Astrocyte (in vitro differentiated cells and primary cell): ENCODE data around the gene DSG3. TPM values are rescaled to one million over a fixed set of nuclear protein-coding genes. Genes with fewer than 3 reads are reported as not detected.
"Not testable (repeated sequence)": the region's sequence is repeated elsewhere in the genome, so short reads cannot be mapped to it uniquely, and the experiment has no call there.

Experiments used
- DNase-seq: peaks from one replicate; pipeline ENCODE4 v3.0.0-alpha.2; 2010; ENCODE audit warnings: low read depth
- FAIRE-seq: peaks from 2 replicates; lab custom pipeline; 2011; peaks lifted over from hg19 to GRCh38; lab: Jason Lieb, UNC
- H2AFZ ChIP-seq: 2 replicates; pipeline ENCODE4 v1.6.0; 2012; ENCODE audit warnings: low read depth, low read length, inconsistent platforms
- H3K27ac ChIP-seq: 2 replicates; pipeline ENCODE4 v1.5.1; 2011; ENCODE audit warnings: low read depth, low read length, inconsistent platforms
- H3K27me3 ChIP-seq: 2 replicates; pipeline ENCODE4 v1.6.0; 2011; ENCODE audit warnings: low read length, inconsistent platforms; ENCODE audit not compliant: insufficient read depth
- H3K36me3 ChIP-seq: 2 replicates; pipeline ENCODE4 v1.5.1; 2011; ENCODE audit warnings: low read length, inconsistent platforms; ENCODE audit not compliant: insufficient read depth
- H3K4me1 ChIP-seq: 2 replicates; pipeline ENCODE4 v1.5.1; 2011; ENCODE audit warnings: low read length, inconsistent platforms; ENCODE audit not compliant: insufficient read depth
- H3K4me2 ChIP-seq: 2 replicates; pipeline ENCODE4 v1.6.0; 2012; ENCODE audit warnings: low read length, inconsistent platforms
- H3K4me3 ChIP-seq: 2 replicates; pipeline ENCODE4 v1.5.1; 2011; ENCODE audit warnings: low read depth, mild to moderate bottlenecking, low read length, inconsistent platforms; ENCODE audit not compliant: insufficient read depth
- H3K79me2 ChIP-seq: 2 replicates; pipeline ENCODE4 v1.6.0; 2012; ENCODE audit warnings: mild to moderate bottlenecking, low read length, inconsistent platforms; ENCODE audit not compliant: insufficient read depth
- H3K9ac ChIP-seq: 2 replicates; pipeline ENCODE4 v1.6.0; 2012; ENCODE audit warnings: mild to moderate bottlenecking, low read length, inconsistent platforms
- H3K9me3 ChIP-seq: 2 replicates; pipeline ENCODE4 v1.5.1; 2012; ENCODE audit warnings: low read depth, mild to moderate bottlenecking, low read length, inconsistent platforms; ENCODE audit not compliant: insufficient read depth
- H4K20me1 ChIP-seq: 2 replicates; pipeline ENCODE4 v1.6.0; 2012; ENCODE audit warnings: low read length, inconsistent platforms; ENCODE audit not compliant: insufficient read depth
- H3K27ac Mint-ChIP-seq: one replicate; pipeline ENCODE4 v1.8.0; 2021; ENCODE audit warnings: mild to moderate bottlenecking, mixed read lengths; ENCODE audit not compliant: unreplicated experiment
- H3K27me3 Mint-ChIP-seq: one replicate; pipeline ENCODE4 v1.8.0; 2021; ENCODE audit warnings: low read depth, mixed read lengths; ENCODE audit not compliant: unreplicated experiment
- H3K36me3 Mint-ChIP-seq: one replicate; pipeline ENCODE4 v1.8.0; 2021; ENCODE audit warnings: low read depth, mixed read lengths; ENCODE audit not compliant: unreplicated experiment
- H3K4me1 Mint-ChIP-seq: one replicate; pipeline ENCODE4 v1.8.0; 2021; ENCODE audit warnings: low read depth, mixed read lengths; ENCODE audit not compliant: unreplicated experiment
- H3K4me3 Mint-ChIP-seq: one replicate; pipeline ENCODE4 v1.8.0; 2021; ENCODE audit warnings: mild to moderate bottlenecking, moderate library complexity, mixed read lengths; ENCODE audit not compliant: unreplicated experiment
- H3K9me3 Mint-ChIP-seq: one replicate; pipeline ENCODE4 v1.8.0; 2021; ENCODE audit warnings: mild to moderate bottlenecking, mixed read lengths; ENCODE audit not compliant: unreplicated experiment
- EZH2 ChIP-seq: IDR thresholded peaks from 2 replicates; pipeline ENCODE4 v1.6.1; 2012; ENCODE audit warnings: mild to moderate bottlenecking, low read length, inconsistent platforms; ENCODE audit not compliant: insufficient read depth
- total RNA-seq: library from RNA; stranded (reverse); gene quantifications from 2 replicates; pipeline ENCODE4 v1.2.1, GENCODE V29; 2021
- TF ChIP-seq, protein P1 (sequence below): IDR thresholded peaks from 2 replicates; pipeline ENCODE4 v1.5.1; 2011; ENCODE audit warnings: low read depth, mild to moderate bottlenecking, inconsistent platforms, low read length, moderate library complexity; ENCODE audit not compliant: insufficient read depth

Gene DSG3
- total RNA-seq, 1 donor from 2014 or later: 0.64 TPM

DNA sequence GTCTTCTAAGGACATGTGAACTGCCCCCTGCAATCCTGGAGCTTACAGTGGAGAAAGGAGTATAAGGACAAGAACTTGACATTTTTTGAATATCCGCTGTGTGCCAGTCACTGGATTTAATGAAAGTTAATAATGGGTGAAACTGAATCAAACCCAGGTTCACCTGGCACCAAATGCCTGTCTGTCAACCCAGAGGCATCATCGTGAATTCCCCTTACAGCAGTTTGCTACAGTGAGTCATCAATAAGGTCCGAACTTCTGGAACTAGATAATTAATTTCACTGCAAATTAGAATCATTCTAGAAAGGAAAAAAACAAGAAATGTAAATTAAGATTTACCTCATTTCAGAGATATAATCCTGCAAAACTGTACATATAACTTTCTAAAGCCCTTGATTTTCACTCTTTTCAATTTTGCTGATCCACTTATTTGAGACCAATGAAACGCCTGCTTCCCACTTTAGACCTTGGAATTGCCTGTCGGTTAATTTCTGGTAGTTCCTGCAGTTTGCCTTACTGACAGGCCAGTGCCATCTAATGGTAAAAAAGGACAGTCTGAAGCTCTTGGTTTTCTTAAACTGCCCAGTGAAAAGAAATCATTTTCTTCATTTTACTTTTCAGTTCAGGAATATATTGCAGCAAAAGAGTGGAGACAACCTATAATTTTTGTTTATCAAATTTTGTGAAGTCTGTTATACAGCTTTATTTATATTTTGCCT, 58.6 kb downstream of the DSG3 start:
- Histone ChIP-seq H3K4me2 (no peak overlapping the region), H3K4me1 (no peaks in the 10 kb centered on the region), H3K4me3 (no peak overlapping the region), H2AFZ (no peak overlapping the region), H3K79me2 (peaks cover 5% of the 10 kb centered on the region), H3K27me3 (no peaks in the 10 kb centered on the region), H3K9ac (no peak overlapping the region), H3K27ac (no peak overlapping the region), H3K9me3 (no peaks in the 10 kb centered on the region), H3K36me3 (no peaks in the 10 kb centered on the region), H4K20me1 (no peaks in the 10 kb centered on the region)
- Mint-ChIP-seq H3K4me3 (no peak overlapping the region), H3K27ac (no peak overlapping the region), H3K9me3 (peaks cover 2% of the 10 kb centered on the region), H3K27me3 (no peaks in the 10 kb centered on the region), H3K36me3 (peaks cover 4% of the 10 kb centered on the region), H3K4me1 (peaks cover 21% of the 10 kb centered on the region)
- FAIRE-seq: no peak
- DNase-seq: peak; percentile 24
- TF ChIP-seq EZH2: no peak
- TF ChIP-seq, protein P1, sequence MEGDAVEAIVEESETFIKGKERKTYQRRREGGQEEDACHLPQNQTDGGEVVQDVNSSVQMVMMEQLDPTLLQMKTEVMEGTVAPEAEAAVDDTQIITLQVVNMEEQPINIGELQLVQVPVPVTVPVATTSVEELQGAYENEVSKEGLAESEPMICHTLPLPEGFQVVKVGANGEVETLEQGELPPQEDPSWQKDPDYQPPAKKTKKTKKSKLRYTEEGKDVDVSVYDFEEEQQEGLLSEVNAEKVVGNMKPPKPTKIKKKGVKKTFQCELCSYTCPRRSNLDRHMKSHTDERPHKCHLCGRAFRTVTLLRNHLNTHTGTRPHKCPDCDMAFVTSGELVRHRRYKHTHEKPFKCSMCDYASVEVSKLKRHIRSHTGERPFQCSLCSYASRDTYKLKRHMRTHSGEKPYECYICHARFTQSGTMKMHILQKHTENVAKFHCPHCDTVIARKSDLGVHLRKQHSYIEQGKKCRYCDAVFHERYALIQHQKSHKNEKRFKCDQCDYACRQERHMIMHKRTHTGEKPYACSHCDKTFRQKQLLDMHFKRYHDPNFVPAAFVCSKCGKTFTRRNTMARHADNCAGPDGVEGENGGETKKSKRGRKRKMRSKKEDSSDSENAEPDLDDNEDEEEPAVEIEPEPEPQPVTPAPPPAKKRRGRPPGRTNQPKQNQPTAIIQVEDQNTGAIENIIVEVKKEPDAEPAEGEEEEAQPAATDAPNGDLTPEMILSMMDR: peak; percentile 31

DNA sequence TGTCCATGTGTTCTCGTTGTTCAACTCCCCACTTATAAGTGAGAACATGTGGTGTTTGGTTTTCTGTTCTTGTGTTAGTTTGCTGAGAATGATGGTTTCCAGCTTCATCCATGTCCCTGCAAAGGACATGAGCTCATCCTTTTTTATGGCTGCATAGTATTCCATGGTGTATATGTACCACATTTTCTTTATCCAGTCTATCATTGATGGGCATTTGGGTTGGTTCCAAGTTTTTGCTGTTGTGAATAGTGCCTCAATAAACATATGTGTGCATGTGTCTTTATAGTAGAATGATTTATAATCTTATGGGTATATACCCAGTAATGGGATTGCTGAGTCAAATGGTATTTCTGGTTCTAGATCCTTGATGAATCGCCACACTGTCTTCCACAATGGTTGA, 59.6 kb downstream of the DSG3 start:
- peaks cover 26% of the 10 kb centered on the region for H3K4me1 Mint-ChIP-seq
- not testable (repeated sequence) for H3K36me3 ChIP-seq, H3K4me2 ChIP-seq, DNase-seq, H3K36me3 Mint-ChIP-seq, H3K9me3 ChIP-seq, H3K27ac Mint-ChIP-seq, H3K27me3 Mint-ChIP-seq, H3K27ac ChIP-seq, H3K79me2 ChIP-seq, FAIRE-seq, H3K4me3 ChIP-seq, H3K9me3 Mint-ChIP-seq, H3K27me3 ChIP-seq, H3K9ac ChIP-seq, H2AFZ ChIP-seq, H3K4me1 ChIP-seq, H4K20me1 ChIP-seq, H3K4me3 Mint-ChIP-seq

DNA sequence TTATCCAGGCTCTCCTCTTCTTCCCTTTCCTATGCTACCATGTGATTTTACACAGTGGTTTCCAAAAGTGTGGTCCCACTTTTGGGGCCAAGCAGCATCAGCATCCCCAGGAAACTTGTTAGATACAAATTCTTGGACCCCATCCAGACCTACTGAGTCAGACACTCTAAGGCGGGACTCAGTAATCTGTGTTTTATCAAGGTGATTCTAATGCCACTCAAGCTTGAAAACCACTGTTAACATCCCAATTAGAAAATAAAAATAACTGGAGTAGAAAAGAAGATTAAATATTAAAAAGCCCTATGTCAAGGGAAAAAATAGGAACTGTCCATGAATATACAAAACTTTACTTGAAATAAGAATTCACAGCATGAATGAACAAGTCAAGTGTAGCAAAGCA, 61.2 kb downstream of the DSG3 start:
- no peaks in the 10 kb centered on the region for H4K20me1 ChIP-seq
- no peaks in the 10 kb centered on the region for H3K27me3 ChIP-seq
- Mint-ChIP-seq H3K36me3 (peaks cover 4% of the 10 kb centered on the region), H3K27ac (no peak overlapping the region), H3K9me3 (peaks cover 2% of the 10 kb centered on the region), H3K27me3 (no peaks in the 10 kb centered on the region), H3K4me3 (no peak overlapping the region), H3K4me1 (peaks cover 43% of the 10 kb centered on the region)
- no peak overlapping the region for H3K27ac ChIP-seq
- no peak for FAIRE-seq
- TF ChIP-seq, protein P1: no peak
- no peak for TF ChIP-seq EZH2
- DNase-seq: peak; percentile 40
- H3K4me1 ChIP-seq: peaks cover 17% of the 10 kb centered on the region
- no peaks in the 10 kb centered on the region for H3K9me3 ChIP-seq
- H3K9ac ChIP-seq: no peak overlapping the region
- no peak overlapping the region for H3K4me3 ChIP-seq
- no peak overlapping the region for H3K4me2 ChIP-seq
- no peaks in the 10 kb centered on the region for H3K36me3 ChIP-seq
- no peak overlapping the region for H2AFZ ChIP-seq
- no peaks in the 10 kb centered on the region for H3K79me2 ChIP-seq
